Measurements from ENCODE around the gene AGBL4.

AGBL4 gene

DNA sequence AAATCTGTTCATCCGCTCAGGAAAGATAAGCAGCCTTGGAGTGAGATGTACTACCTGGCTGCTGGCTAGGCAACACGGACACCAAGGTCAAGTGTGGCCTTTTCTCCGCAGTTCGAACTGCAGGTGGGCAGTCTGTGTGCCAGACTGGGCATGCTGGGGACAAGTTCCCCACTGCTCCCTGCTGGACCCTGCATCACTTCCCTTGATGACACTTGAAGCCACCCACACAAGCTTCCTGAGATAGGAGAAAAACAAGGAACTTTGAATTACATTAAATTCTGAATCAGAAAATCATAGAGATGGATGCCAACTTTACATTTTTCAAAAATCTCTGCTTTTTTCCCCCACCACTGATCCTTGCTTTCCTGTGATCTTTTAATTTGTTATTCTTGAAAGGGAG is 1285.4 kb downstream of the AGBL4 start:
- TF ChIP-seq, protein P1, sequence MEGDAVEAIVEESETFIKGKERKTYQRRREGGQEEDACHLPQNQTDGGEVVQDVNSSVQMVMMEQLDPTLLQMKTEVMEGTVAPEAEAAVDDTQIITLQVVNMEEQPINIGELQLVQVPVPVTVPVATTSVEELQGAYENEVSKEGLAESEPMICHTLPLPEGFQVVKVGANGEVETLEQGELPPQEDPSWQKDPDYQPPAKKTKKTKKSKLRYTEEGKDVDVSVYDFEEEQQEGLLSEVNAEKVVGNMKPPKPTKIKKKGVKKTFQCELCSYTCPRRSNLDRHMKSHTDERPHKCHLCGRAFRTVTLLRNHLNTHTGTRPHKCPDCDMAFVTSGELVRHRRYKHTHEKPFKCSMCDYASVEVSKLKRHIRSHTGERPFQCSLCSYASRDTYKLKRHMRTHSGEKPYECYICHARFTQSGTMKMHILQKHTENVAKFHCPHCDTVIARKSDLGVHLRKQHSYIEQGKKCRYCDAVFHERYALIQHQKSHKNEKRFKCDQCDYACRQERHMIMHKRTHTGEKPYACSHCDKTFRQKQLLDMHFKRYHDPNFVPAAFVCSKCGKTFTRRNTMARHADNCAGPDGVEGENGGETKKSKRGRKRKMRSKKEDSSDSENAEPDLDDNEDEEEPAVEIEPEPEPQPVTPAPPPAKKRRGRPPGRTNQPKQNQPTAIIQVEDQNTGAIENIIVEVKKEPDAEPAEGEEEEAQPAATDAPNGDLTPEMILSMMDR (IDR thresholded peaks at IDR 0.05; ENCODE audit: low read depth, low read length, missing control alignments): no peak
- DNase-seq (ENCODE audit: low read depth): no peak
- no peak overlapping the region for H3K4me3 ChIP-seq (ENCODE audit: low read depth, low read length)

GRCh38 chr1:48735796-48736195 is 1288.0 kb downstream of the AGBL4 start:
- TF ChIP-seq, protein P1 (IDR thresholded peaks at IDR 0.05; ENCODE audit: low read depth, low read length, missing control alignments): no peak
- no peak for DNase-seq (ENCODE audit: low read depth)

DNA sequence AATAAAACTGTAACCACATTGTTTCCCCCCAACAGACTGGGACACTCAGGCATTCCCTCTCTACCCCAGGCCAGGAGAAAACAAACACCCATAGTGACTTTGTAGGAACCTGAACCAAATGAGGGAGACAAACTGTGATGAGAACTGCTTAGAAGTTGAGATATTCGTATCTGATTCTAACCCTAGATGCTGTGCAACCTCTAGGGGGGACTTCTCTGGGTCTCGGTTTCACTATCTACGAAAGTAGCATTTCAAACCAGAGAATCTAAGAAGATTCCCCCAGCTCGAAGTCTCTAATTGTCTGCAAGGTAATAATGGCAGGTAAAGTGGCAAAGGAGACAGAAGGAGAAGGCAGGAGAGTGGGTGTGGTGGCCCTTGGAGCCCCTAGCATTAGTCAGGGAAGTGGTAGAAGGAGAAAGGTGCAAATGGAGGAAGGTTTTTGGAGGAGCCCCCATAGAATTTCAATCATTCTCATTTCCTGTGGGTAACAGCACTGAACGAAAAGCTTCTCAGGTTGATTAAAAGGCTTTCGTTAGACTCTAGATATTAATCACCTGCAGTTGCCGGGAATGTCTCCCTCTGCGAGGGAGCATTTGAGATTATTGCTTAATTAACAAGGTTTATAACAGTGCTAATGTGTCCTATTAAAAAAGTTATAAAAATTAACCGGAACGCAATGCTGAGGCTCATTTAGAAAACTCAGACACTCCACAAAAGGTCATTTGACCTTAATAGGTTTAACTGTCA is 1293.4 kb downstream of the AGBL4 start:
- no peak for DNase-seq (ENCODE audit: low read depth)
- no peak overlapping the region for H3K4me3 ChIP-seq (ENCODE audit: low read depth, low read length)
- TF ChIP-seq, protein P1 (IDR thresholded peaks at IDR 0.05; ENCODE audit: low read depth, low read length, missing control alignments): no peak

More at GRCh38 chr1:48735796-48736195, 1288.0 kb downstream of the AGBL4 start:
- no peak overlapping the region for H3K4me3 ChIP-seq (ENCODE audit: low read depth, low read length)

- no peak overlapping the region for H3K4me3 ChIP-seq (ENCODE audit: low read depth, low read length)
- DNase-seq (ENCODE audit: low read depth): no peak
- TF ChIP-seq, protein P1 (IDR thresholded peaks at IDR 0.05; ENCODE audit: low read depth, low read length, missing control alignments): no peak
Observed at GRCh38 chr1:48728584-48728983, 1295.2 kb downstream of the AGBL4 start.

- no peak for DNase-seq (ENCODE audit: low read depth)
- no peak overlapping the region for H3K4me3 ChIP-seq (ENCODE audit: low read depth, low read length)
- TF ChIP-seq, protein P1 (IDR thresholded peaks at IDR 0.05; ENCODE audit: low read depth, low read length, missing control alignments): no peak
Observed at GRCh38 chr1:48726557-48727215, 1297.1 kb downstream of the AGBL4 start.

GRCh38 chr1:48726139-48726538 is 1297.6 kb downstream of the AGBL4 start:
- no peak overlapping the region for H3K4me3 ChIP-seq (ENCODE audit: low read depth, low read length)
- TF ChIP-seq, protein P1 (IDR thresholded peaks at IDR 0.05; ENCODE audit: low read depth, low read length, missing control alignments): no peak
- DNase-seq (ENCODE audit: low read depth): no peak
